HG03520 (cell line): Measurements from ENCODE around the gene FLYWCH2.

ENCODE experiments used
- ATAC-seq: cut with Tn5 transposase; IDR thresholded peaks from one replicate; pipeline ENCODE4 v1.9.1; 2021; ENCODE audit warnings: mild to moderate bottlenecking, moderate library complexity; ENCODE audit not compliant: unreplicated experiment

Gene FLYWCH2

GRCh38 chr16:2882650-2883457 lies at the start of gene FLYWCH2:
Gene FLYWCH2, plus strand, starts transcription at chr16:2883215. Its CDS starts 13,235 bp downstream, at chr16:2896450.
- ATAC-seq = peak; percentile 79

- no peak for ATAC-seq
Measured at GRCh38 chr16:2833776-2834175, 49.2 kb upstream of the FLYWCH2 start.

GRCh38 chr16:2834968-2835367 lies 48.0 kb upstream of the FLYWCH2 start:
- no peak for ATAC-seq

- no peak for ATAC-seq
Measured at GRCh38 chr16:2835638-2836493, 47.1 kb upstream of the FLYWCH2 start.

- ATAC-seq = no peak
Measured at GRCh38 chr16:2836646-2837508, 46.1 kb upstream of the FLYWCH2 start.

GRCh38 chr16:2838928-2839327 lies 44.1 kb upstream of the FLYWCH2 start:
- ATAC-seq = no peak

- no peak for ATAC-seq
Measured at GRCh38 chr16:2839650-2840450, 43.2 kb upstream of the FLYWCH2 start.

- ATAC-seq = no peak
Measured at GRCh38 chr16:2840914-2841313, 42.1 kb upstream of the FLYWCH2 start.

- no peak for ATAC-seq
Measured at GRCh38 chr16:2841606-2842339, 41.2 kb upstream of the FLYWCH2 start.

GRCh38 chr16:2842340-2843000 lies 40.5 kb upstream of the FLYWCH2 start:
- ATAC-seq = no peak

- ATAC-seq = no peak
Measured at GRCh38 chr16:2843526-2843925, 39.5 kb upstream of the FLYWCH2 start.

- ATAC-seq = no peak
Measured at GRCh38 chr16:2845116-2845515, 37.9 kb upstream of the FLYWCH2 start.

- ATAC-seq = no peak
Measured at GRCh38 chr16:2846511-2847310, 36.3 kb upstream of the FLYWCH2 start.

GRCh38 chr16:2848933-2849725 lies 33.9 kb upstream of the FLYWCH2 start:
- no peak for ATAC-seq

GRCh38 chr16:2852003-2852730 lies 30.8 kb upstream of the FLYWCH2 start:
- ATAC-seq = no peak

- no peak for ATAC-seq
Measured at GRCh38 chr16:2852731-2853507, 30.1 kb upstream of the FLYWCH2 start.
